SH-SY5Y (cell line): Measurements from ENCODE around the gene LAMTOR2.

Experiments
- GATA2 ChIP-seq: IDR thresholded peaks from 2 replicates; pipeline ENCODE4 v1.6.1; 2011; ENCODE audit warnings: mild to moderate bottlenecking, low read depth, low read length
- GATA3 ChIP-seq: IDR thresholded peaks from 2 replicates; pipeline ENCODE4 v1.6.1; 2011; ENCODE audit warnings: low read depth, mild to moderate bottlenecking, low read length, moderate library complexity

- TF ChIP-seq GATA2, result no peak
- no peak for TF ChIP-seq GATA3
Measured at GRCh38 chr1:156090138-156090839, 35.7 kb downstream of the LAMTOR2 start.
